ENCODE results near the gene CLDN3.

Gene CLDN3

GRCh38 chr7:73770860-73771670, 995 bp upstream of the CLDN3 start:
- no peak for DNase-seq (ENCODE audit: low read depth, low spot score)

DNA sequence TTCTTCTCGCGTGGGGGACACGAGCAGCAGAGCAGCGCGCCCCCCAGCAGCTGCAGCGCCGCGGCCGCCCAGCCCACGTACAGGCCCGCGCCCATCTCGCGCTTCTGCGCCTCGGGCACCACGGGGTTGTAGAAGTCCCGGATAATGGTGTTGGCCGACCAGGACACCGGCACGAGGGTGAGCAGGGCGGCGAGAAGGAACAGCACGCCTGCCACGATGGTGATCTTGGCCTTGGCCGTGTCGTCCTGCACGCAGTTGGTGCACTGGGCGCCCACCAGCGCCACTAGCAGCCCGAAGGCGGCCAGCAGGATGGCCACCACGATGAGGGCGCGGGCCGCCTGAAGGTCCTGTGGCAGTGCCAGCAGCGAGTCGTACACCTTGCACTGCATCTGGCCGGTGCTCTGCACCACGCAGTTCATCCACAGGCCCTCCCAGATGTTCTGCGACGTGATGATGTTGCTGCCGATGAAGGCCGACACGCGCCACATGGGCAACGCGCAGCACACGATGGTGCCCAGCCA, 529 bp downstream of the CLDN3 start:
- no peak for DNase-seq (ENCODE audit: low read depth, low spot score)

DNA sequence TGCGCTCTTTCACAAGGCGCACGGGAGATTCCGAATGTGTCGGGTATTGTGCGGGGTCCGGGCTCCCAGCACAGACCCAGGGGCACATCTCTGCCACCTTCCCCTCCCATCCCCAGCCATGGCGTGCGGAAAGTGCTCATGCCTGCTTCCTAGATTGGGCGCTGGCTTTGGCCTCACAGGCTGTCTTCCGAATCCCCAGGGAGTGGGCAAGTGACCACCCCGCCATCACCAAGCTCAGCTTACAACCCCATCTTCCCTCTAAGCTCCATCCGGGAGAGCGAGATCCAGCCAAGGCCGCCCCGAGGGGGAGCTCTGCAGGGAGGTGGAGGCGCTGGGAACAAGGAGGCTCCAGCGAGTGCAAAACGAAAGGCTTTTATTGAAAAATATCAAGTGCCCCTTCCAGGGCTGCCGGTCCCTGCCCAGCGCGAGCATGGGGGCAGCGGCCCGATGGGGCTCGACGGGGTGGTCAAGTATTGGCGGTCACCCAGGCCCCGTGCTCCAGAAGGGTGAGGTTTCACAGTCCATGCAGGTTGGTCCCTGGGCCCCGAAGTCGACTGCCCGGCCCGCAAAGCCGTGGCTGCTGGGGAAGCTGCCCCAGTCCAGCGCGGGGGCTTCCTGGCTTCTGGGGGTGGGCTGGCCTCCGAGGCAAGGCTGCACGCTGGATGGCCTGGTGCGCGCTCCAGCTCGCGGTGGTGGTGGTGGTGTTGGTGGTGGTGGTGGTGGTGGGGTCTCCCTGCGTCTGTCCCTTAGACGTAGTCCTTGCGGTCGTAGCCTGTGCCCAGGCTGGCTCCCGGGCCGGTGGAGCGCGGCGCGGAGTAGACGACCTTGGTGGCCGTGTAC, 1.2 kb downstream of the CLDN3 start:
- DNase-seq (ENCODE audit: low read depth, low spot score): no peak

- no peak for DNase-seq (ENCODE audit: low read depth, low spot score)
These were observed 3.4 kb downstream of the CLDN3 start for GRCh38 chr7:73766556-73767229.

- no peak for DNase-seq (ENCODE audit: low read depth, low spot score)
These were observed 7.4 kb downstream of the CLDN3 start for GRCh38 chr7:73762659-73762999.

DNA sequence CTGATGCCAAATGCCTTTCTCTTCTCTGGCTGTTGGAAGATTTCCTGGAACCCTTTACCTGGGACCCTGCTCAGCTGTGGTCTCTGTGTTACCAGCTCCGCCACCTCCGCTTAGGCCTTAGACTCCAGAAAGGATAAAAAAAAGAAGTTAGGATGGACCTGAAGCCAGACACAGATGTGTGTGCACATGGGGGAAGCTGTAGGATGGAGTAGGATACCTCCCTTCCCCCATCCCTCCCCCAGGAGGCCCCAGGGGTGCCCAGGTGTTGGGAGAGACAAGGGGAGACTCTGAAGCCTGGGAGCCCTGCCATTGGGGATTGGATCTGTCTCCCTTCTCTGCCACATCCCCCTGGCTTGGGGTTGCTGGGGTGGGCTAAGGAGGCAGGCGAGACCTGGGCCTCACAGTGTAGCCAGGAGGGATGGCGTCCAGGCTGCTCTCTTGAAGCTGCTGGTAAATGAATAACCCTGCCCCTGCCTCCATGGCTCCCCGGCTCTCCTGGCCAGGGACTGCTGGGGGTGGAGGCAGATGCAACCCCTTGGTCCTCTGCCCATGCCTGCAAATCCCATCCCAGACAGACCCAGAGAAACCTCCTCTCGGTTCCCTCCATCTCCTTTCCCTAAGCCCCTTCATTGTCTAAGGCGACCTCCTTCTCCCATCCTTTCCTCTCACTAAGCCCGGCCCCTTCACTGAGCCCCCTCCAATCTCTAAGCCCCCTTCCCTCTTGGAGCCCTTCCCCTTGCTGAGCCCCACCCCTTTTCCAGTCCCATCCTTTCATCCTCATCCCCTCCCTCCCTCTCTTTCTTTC, 8.0 kb downstream of the CLDN3 start:
- DNase-seq (ENCODE audit: low read depth, low spot score): no peak

- DNase-seq (ENCODE audit: low read depth, low spot score): no peak
These were observed 11.4 kb downstream of the CLDN3 start for GRCh38 chr7:73758581-73759138.

GRCh38 chr7:73749931-73750776, 19.9 kb downstream of the CLDN3 start:
- DNase-seq (ENCODE audit: low read depth, low spot score): no peak

- no peak for DNase-seq (ENCODE audit: low read depth, low spot score)
These were observed 23.7 kb downstream of the CLDN3 start for GRCh38 chr7:73746378-73746777.

- no peak for DNase-seq (ENCODE audit: low read depth, low spot score)
These were observed 27.1 kb downstream of the CLDN3 start for GRCh38 chr7:73742753-73743641.

DNA sequence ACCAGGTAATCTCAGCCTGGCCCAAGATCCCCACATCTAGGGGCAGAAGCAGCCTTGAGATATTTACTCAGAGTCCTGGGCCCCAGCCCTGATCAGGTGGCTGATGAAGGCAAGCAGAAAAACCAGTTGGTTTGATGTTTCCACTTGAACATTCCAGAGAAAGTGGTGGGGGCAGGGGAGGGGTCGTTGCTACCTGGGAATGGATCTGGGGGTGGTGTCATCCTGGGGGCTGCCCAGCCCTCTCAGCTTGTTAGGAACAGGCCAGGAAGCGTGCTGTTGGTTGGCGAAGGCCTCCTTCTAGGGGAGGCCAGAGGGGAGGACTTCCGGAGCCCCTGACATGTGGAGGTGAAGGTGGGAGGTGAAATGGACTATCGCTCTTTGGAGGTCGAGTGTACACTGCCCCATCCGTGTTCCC, 27.7 kb downstream of the CLDN3 start:
- no peak for DNase-seq (ENCODE audit: low read depth, low spot score)

GRCh38 chr7:73741600-73741999, 28.5 kb downstream of the CLDN3 start:
- DNase-seq (ENCODE audit: low read depth, low spot score): no peak

DNA sequence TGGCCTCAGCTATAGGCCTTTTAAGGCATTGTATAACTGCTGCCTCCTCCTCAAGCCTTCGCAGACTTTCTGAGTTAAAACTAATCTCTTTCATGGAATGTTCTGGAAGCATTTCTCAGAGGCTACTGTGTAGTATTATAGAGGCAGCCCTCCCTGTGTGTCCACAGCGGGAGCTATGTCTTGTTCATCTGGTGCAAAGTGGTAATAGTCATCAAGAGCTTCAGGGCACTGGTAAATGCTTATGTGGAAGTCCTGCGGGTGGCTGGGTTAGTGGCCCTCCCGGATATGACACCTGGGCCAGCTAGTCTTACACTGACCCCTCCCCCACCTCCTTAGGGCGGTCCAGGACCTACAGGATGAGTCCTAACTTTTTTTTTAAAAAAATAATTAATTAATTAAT, 29.3 kb downstream of the CLDN3 start:
- no peak for DNase-seq (ENCODE audit: low read depth, low spot score)

- no peak for DNase-seq (ENCODE audit: low read depth, low spot score)
These were observed 29.9 kb downstream of the CLDN3 start for GRCh38 chr7:73740212-73740611.

DNA sequence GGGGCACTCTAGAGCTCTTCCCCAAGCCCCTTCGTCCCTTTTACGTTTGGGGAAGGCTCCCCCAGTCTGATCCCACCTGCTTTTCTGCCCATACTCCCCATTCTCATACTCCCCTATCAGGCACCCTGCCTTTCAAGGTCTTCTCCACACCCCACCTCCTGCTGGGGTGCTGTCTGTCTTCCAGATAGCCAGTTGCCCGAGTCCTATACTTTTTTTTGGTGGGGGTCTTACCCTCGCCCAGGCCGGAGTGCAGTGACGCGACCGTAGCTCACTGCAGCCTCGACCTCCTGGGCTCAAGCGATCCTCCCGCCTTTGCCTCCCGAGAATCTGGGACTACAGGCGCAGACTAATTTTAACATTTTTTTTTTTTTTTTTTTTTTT, 30.7 kb downstream of the CLDN3 start:
- no peak for DNase-seq (ENCODE audit: low read depth, low spot score)

GRCh38 chr7:73738612-73739386, 31.3 kb downstream of the CLDN3 start, which contains the start of gene ABHD11:
Gene ABHD11 (minus strand): TSS chr7:73738802. CDS start chr7:73738770, 32 bp downstream.
- DNase-seq (ENCODE audit: low read depth, low spot score): peak; percentile 97

DNA sequence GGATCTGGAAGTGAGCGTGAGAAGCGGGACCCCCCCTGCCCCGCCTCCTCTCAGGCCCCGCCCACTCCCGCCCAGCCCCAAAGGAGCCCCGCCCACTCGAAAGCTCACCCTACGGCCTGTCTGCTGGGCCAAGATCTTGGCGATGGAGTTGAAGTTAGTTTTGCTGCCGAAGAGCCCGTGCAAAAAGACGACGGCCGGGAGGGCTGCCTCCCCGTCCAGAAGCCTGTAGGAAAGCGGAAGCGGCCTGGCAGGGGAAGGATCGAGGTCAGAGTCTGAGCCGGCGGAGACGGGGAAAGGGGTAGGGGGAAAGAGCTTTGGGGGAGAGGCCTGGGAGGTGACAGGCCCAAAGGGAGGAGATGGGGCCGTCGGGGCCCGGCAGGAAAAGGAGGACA, 31.9 kb downstream of the CLDN3 start:
- DNase-seq (ENCODE audit: low read depth, low spot score): peak; percentile 36

Data from activated naive CD8-positive, alpha-beta T cell treated with anti-CD3 and anti-CD28 coated beads, Interleukin-2, amount 50 U/mL, for 16 hours (primary cell).